Amygdala (tissue), 56 donors: ENCODE data around the gene LPAR1.
A peak's percentile ranks its signal among the peaks of the same experiment; 100 is the strongest.

ENCODE experiments used
- DNase-seq, 56 donors: peaks; one replicate each; lab custom pipeline; 2025; lab: John Stamatoyannopoulos, UW

Gene LPAR1

GRCh38 chr9:110926828-110927487 is 111.3 kb downstream of the LPAR1 start:
- DNase-seq, result no peak

GRCh38 chr9:110923601-110924000 is 114.7 kb downstream of the LPAR1 start:
- DNase-seq, result no peak

GRCh38 chr9:110922145-110922544 is 116.1 kb downstream of the LPAR1 start:
- DNase-seq, result no peak

GRCh38 chr9:110921705-110922104 is 116.6 kb downstream of the LPAR1 start:
- no peak for DNase-seq

GRCh38 chr9:110919609-110920008 is 118.7 kb downstream of the LPAR1 start:
- DNase-seq, result peak in 5 of 56 donors; percentile 9 to 52 (median 23)

- DNase-seq, result no peak
Observed at GRCh38 chr9:110919050-110919435, 119.2 kb downstream of the LPAR1 start.

- no peak for DNase-seq
Observed at GRCh38 chr9:110918316-110919049, 119.8 kb downstream of the LPAR1 start.

- no peak for DNase-seq
Observed at GRCh38 chr9:110916403-110916802, 121.9 kb downstream of the LPAR1 start.

GRCh38 chr9:110912419-110913291 is 125.6 kb downstream of the LPAR1 start:
- DNase-seq, result no peak

GRCh38 chr9:110911659-110912418 is 126.4 kb downstream of the LPAR1 start:
- DNase-seq, result no peak

- no peak for DNase-seq
Observed at GRCh38 chr9:110908894-110909293, 129.4 kb downstream of the LPAR1 start.

- DNase-seq, result peak in 2 of 56 donors; percentile 2 to 44
Observed at GRCh38 chr9:110900917-110901316, 137.4 kb downstream of the LPAR1 start.

GRCh38 chr9:110900456-110900855 is 137.8 kb downstream of the LPAR1 start:
- no peak for DNase-seq

GRCh38 chr9:110898866-110899265 is 139.4 kb downstream of the LPAR1 start:
- no peak for DNase-seq

- DNase-seq, result no peak
Observed at GRCh38 chr9:110898358-110898757, 139.9 kb downstream of the LPAR1 start.

- DNase-seq, result no peak
Observed at GRCh38 chr9:110897943-110898342, 140.3 kb downstream of the LPAR1 start.

- DNase-seq, result peak in 1 of 56 donors; percentile 3
Observed at GRCh38 chr9:110895147-110895905, 142.9 kb downstream of the LPAR1 start.

GRCh38 chr9:110894731-110895130 is 143.5 kb downstream of the LPAR1 start:
- no peak for DNase-seq

GRCh38 chr9:110892689-110893088 is 145.6 kb downstream of the LPAR1 start:
- no peak for DNase-seq

GRCh38 chr9:110891760-110892159 is 146.5 kb downstream of the LPAR1 start:
- DNase-seq, result no peak
